GM18520 (cell line): ENCODE measurements around the gene BPIFA3.

Experiments used
- ATAC-seq: cut with Tn5 transposase; IDR thresholded peaks from one replicate; pipeline ENCODE4 v1.9.1; 2021; ENCODE audit not compliant: unreplicated experiment

Gene BPIFA3

DNA sequence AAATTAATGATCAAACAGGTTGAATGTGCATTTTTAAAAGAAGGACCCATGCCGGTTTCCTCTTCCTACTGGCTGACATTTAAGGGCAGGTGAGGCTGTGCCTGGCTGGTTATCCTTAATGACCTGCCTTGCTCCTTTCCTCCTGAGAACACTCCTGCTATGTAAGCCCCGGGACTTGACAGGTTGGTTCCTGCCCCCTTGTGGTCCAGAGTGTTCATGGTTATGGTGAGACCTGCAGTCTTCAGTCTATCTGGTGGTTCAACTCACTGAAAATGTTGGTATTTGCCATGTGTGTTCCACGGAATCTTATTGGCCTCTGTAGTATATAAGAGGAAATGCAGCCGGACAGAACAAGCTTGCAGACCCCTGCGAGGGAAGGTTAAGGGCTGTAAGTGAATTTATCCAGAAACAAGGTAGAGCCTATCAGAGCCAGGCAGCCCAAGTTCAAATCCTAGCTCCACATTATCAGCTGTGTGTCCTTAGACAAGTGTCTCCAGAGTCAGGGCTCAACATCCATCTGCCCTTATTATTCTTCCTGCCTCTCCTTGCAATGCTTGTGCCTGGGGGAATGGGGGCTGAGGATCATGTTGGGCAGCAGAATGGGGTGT lies 5.2 kb upstream of the BPIFA3 start:
- ATAC-seq = no peak

DNA sequence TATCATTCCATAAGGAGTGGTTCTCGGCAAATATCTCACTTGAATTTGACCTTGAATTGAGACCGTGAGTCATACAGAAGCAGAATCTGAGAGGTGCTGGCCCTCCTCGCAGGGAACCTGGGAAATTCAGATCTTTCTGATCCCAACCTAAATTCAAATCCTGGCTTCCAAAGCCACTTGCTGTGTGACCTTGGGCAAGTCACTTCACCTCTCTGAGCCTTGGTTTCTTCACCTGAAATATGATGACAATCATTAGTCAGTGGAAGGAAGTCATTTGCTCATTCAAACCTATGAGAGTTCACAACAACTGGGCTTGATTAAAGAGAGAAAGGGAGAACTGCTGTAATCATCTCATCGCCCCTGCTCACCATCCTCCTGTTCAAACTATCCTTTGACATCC lies 7.2 kb downstream of the BPIFA3 start:
- no peak for ATAC-seq

DNA sequence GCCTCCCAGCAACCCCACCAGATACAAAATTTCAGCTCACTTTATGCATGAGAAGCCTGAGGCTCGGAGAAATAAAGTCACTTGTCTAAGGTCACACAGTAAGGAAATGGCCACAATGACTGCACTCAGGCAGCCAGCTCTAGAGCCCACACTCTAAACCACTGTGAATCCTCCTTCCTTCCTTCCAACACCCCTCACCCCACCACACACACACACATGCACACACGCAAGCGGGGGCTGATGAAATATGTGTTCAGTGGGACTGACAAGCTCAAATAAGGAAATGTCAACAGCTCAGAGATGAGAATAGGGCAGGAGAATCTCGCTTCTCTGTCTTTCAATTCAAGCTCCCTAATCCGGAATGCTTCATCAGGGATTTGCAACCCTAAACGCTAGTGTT lies 12.7 kb downstream of the BPIFA3 start:
- ATAC-seq = no peak

DNA sequence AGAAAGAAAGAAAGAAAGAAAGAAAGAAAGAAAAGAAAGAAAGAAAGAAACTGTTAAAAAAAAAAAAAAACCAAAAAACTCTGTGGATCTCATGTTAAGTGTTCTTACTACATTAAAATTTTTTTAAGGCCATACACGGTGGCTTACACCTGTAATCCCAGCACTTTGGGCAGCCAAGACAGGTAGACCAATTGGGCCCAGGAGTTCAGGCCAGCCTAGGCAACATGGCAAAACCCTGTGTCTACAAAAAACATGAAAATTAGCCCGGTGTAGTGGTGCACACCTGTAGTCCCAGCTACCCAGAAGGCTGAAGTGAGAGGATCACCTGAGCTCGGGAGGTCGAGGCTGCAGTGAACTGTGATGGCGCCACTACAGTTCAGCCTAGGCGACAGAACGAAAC lies 14.1 kb downstream of the BPIFA3 start:
- ATAC-seq = no peak

DNA sequence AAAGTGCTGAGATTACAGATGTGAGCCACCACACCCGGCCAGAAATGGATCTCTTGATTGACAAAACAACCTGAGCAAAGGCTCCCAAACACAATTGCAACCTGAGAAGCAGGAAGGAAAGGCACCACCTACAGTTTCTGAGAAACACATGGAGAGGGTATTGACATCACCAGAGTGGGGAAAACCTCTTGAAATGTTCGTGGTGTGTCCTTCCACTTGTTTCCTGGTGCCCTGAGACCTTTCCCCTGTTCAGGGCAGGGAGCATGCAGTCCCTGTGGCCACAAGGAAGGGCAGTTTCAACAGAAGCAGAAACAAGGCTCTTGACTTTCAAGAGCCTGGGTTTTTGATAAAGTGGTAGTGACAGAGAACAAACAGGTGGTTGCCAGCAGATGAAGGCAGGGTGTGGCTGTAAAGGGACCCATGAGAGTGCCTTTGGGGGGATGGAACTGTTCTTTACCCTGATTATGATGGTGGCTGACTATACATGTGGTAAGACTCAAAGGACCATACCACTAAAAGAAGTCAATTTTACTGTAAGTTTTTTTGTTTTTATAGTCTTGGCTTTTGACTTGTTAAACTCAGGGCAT lies 15.4 kb downstream of the BPIFA3 start:
- ATAC-seq = no peak

DNA sequence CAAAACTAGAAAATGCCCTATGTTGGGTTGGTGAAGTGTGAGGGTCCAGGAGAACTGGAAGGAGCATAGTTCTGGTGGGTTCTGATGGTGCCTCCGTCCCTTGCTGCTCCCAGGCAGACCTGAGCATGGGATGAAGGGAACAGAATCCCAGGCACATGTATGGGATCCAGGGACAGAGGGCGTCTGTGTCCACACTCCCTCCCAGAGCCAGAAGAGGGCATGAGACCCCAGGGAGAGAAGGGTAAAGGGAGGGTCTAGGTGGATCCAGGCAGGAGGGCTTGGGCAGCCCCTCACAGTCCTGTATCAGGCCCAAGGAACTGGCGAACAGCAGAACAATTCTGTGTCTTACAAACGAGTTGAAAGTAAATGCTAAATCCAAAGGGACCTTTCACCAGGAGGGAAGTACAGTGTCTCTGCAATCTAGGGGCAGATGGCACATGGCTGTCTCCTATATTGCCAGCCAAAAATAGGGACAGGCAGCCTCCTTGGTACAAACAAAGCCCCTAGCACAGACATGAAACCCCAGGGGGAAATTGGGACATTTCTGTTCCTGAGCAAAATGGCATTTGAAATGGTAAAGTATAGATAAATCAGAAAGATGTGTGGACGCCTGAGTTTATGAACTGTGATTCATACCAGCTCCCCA lies 16.1 kb downstream of the BPIFA3 start:
- ATAC-seq = no peak

DNA sequence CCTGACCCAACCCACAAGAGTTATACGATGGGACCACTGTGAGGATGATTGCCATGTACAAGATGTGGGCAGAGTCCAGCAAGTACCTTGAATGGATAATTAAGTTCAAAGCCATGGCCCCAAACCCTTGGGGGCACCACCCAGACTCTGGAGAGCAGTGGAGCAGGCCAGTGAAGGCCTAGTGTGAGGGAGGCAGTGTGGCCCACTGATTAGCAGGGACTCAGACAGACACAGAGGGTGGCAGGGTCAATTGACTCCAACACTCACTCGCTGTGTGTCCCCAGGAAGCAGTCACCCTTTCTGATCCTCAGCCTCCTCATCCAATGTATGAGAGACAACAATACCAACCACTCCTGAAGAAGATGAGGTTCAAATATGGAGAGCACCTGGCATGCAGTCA lies 16.9 kb downstream of the BPIFA3 start:
- no peak for ATAC-seq

DNA sequence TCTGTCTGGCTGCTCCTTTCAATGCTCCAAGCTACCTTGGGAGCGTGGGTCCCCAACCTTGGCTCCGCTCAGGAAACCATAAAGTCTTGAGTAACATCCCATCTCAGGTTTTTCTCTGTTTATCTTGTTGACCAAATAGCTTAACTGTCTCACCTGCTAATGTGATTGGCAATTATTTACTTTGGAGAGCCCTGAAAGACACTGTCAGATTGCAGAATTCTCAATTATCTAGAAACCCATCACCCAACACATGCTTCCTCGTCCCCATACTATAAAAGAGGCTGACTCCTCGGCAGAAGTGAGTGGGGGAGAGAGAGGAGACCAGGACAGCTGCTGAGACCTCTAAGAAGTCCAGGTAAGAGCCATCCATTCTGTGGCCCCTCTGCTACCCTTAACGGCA lies 18.5 kb downstream of the BPIFA3 start, which contains the start of gene BPIFA1:
BPIFA1 (plus strand) TSS at position 301 of the 400 bp plus-strand sequence. CDS start 1,716 bp downstream, outside the sequence.
- ATAC-seq = no peak

DNA sequence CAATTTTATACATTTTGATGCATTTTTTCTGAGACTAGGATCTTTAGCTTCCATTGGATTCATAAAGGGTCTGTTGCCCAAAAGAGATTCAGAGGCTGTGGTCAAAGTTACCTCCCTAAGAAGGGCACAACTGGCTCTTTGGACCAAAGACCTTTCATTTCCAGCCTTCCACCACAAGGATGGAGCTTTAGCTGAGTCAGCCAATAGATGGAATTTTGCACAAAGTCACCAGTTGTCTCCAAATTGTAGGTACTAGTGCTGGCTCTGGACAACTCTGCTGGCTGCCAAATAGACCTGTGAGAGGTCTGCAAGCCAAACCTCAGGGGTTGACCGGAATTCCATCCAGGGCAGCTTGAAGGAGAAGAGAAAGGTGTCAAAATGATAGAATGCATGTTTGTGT lies 19.2 kb downstream of the BPIFA3 start:
- no peak for ATAC-seq

DNA sequence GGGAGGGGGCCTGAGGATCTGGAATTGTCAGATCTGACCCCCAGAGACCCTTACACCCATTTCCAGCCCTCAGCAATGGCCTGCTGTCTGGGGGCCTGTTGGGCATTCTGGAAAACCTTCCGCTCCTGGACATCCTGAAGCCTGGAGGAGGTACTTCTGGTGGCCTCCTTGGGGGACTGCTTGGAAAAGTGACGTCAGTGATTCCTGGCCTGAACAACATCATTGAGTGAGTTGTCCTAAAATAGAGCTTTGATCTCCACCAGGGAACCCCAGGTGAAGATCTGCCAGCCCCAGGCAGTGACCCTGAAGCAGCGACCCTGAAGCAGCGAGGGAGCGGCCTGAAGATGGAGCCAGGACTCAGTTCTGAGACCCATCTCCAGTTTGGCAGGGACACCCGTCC lies 20.8 kb downstream of the BPIFA3 start:
- ATAC-seq = no peak

DNA sequence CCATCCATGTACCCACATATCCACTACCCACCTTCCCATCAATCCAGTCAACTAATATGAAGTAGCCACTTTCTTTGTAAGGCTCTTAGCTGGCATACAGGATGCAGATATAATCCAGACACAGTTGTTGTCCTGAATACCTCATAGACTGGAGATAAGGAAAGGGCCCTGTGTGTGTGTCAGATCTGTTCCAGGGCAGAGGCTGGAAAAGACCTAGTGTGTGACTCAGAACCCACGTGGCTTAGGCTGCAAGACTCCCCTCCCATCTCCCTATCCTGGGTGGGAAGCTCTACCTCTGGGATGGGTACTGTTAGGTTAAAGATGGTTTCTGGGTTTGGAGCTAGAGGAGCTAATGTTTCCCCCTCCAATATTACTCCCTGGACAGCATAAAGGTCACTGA lies 22.3 kb downstream of the BPIFA3 start:
- ATAC-seq = no peak

DNA sequence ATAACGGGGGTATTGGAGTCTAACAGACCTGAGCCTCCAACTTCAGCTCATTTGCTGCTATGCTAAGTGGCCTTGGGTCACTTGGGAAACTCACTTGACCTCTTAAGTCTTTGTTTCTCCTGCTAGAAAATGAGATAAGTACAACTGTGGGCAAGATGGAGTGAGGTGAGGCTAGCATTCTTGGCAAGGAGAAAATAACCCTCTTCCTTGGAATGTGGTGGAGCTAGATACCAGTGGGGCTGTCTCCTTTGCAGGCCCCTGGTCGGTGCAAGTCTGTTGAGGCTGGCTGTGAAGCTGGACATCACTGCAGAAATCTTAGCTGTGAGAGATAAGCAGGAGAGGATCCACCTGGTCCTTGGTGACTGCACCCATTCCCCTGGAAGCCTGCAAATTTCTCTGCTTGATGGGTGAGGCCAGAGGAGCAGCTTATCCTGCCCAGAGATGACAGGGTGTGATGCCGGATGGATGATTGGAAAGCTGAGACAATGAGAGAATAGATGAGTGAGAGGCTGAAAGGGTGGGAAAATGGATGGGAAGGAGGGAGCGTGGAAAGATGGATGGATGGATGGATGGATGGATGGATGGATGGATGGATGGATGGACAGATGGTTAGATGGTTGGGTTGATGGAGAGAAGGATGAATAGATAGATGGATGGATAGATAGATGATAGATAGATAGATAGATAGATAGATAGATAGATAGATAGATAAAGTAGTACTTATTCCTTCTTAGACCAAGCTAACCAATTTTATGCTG lies 23.0 kb downstream of the BPIFA3 start:
- ATAC-seq = no peak

DNA sequence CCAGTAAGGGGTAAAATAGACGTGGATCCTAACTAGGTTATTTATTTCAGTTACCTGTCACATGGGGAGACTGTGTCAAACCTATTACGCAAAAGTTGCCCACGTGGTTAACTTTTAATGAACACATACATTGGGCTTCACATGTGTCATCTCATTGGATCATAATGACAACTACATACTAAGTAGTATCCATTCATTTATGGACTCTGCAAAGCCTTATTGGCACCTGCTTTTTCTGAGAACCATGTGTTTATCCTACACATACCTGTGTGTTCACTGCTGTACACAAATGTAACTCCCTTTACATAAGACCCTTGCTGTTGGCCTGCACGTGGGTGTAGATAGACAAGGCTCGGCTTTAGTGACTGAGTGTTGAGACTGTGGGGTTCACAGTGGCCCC lies 23.8 kb downstream of the BPIFA3 start:
- ATAC-seq = no peak

DNA sequence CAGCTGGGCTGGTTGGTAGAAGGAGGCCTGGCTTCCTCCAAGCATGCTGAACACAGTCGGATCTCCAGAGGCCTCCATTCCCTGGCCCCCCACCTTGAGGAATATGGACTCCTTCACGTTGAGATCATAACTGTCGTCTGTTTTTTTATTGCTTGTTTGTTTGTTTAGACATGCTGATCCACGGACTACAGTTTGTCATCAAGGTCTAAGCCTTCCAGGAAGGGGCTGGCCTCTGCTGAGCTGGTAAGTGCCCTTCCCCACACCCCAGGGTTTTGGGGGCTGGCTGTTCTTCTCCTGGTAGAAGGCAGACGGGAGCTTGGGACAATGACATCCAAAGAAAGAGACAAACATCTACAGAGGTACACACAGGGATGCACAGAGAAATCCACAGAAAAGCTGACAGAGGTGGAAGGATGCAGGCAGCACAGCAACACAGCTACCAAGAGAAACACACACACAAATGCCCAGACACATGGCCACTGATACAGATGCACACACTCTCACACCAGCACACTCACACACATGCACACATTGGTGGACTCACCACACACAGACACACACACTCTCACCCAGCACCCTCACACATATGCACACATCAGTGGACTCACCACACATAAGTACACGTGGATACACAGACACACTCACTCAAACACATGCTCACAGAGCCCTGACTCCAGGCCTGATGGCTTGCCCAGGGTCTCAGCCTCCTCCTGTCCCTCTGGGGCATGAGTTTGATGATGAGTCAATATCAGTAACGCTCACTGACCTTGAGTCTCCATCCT lies 25.4 kb downstream of the BPIFA3 start:
- no peak for ATAC-seq

DNA sequence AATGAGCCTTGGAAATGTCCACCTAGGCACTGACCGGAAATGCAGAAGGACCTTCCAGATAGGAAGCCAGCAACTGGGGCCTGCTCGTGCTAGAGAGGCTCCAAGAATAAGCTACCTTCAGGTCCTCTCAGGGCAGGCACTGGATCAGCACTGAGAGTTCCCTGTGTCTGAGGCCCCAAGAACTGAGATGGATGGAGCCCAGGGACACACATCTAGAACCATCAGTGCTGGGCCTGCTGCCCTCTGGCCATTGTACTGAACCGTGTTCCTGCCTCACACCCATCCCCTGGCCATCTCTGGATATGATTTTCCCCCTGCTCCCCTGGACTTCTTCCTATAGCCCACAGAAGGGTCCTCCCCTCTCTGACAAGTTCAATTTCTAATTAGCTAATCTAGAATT lies 28.9 kb downstream of the BPIFA3 start:
- no peak for ATAC-seq

DNA sequence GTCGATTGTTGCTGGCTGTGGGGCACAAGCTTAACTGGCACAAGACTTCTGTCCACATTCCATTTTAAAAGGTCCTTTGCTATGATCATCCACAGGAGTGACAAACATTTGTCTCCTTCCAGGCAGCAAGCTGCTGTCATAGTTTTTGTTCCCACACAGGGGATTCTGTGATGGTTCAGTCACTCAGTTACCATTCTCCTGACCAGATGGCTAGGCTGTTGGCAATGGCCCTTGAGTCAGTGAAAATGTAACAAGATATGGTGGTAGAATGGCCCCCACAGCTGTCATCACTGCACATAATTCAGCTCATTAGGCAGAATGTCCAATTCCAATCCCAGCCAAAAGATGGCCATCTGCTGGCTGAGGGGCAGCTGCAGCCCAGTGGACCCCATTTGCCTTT lies 32.3 kb downstream of the BPIFA3 start:
- no peak for ATAC-seq

DNA sequence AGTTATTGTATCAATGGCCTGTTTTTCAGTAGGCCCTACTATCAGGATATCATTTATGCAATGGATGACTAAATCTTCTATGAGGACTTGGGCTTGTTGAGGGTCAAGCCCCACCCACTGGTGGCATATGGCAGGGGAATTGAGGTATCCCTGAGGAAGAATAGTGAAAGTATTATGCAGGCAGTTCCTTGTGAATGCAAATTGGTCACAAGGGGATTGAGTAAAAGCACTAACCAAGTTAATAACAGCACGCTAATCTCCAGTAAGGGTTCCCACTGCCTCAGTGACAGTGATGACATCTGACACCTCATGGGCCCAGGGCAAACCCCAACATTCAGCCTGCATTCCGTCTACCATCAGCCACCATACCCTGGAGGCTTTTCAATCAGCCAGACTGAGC lies 33.5 kb downstream of the BPIFA3 start:
- no peak for ATAC-seq

DNA sequence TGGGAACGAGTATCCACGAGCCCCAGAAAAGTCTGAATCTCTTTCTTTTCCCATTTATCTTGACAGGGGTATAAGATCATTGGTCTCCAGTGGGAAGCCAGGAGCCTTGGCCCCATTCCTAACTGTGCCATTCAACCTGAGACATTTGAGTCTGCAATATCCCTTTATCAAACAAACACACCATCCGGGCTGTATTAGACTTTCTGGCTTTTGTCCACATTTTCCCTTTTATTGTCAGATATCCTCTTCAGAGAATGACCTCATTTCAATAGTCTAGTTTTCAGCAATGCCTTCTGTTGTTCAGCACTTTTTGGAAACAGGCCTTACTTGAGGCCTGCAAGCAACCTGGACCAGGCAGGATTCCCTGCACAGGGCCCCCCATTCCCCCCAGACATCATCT lies 34.3 kb downstream of the BPIFA3 start:
- ATAC-seq = no peak

DNA sequence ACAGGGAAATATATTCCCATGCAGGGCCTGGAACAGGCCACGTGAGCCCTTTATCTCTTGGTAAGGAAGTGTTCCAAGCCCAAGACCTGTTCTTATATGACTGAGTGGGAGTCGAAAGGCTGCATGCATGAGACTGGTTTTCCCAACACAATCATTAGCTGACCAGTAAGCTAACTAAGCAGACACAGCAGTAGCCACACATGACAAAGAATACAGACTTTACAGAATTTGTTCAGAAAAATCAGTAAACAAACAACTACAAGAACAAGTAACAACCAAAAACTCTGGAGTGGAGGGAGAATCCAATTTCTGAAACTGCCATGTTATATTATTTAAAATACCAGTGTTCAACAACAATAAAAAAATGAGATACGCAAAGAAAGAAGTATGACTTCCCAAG lies 35.3 kb downstream of the BPIFA3 start:
- no peak for ATAC-seq

DNA sequence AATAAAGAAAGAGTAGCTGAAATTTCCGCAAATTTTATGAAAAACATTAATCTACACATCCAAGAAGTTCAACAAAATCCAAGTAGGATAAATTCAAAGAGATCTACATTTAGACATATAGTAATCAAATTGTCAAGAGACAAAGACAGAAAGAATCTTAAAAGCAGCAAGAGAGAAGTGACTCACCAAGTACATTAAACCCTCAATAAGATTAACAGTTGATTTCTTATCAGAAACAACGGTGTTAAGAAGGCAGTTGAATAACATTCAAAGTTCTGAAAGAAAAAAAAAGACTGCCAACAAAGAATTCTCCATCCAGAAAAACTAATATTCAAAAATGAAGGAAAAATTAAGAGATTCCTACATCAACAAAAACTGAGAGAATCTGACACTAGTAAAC lies 37.9 kb downstream of the BPIFA3 start:
- ATAC-seq = no peak

DNA sequence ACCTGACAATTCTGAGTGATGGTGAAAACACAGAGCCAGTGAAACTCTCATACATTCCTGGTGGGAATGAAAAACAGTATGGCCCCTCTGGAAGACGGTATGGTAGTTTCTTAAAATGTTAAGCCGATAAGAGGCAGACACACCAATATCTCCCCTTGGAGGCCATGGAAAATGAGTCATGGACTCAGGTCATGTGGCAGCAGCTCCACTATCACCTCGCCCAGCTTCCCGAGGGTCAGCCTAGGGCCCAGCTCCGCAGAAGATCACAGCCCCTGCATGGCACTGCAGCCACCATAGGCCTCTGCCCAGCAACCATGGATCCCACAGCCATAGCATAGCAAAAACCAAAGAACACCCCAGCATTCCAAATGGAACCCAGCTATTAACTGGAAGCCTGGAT lies 40.1 kb downstream of the BPIFA3 start:
- ATAC-seq = no peak
